A549 (cell line): ENCODE results near the gene RBM10. TPM values are rescaled to one million over a fixed set of nuclear protein-coding genes. Genes with fewer than 3 reads are reported as not detected.

Source experiments
- ATAC-seq, 2 experiments: fragments of 200-7000 bp in 1 of 2; fragments of >200 bp in 1 of 2; cut with Nextera tagmentation in 1 of 2; cut with Tn5 transposase in 1 of 2; 3 replicates each; pipeline versions ENCODE4 v1.8.0 to v1.9.1; 2018 to 2020; ENCODE audit warnings: mild to moderate bottlenecking in 1 of 2, moderate library complexity in 1 of 2
- CTCF ChIA-PET: fragments of 300-600 bp; sonication (Branson Sonifier 250); formaldehyde crosslinking; extraction: SDS; loops from one replicate; lab custom pipeline; 2021; ENCODE audit warnings: antibody characterized with exemption, inconsistent platforms; lab: Yijun Ruan, JAX
- POLR2A ChIA-PET: fragments of 350-600 bp; formaldehyde crosslinking; extraction: SDS; loops from one replicate; lab custom pipeline; 2021; ENCODE audit warnings: antibody characterized with exemption, inconsistent platforms; lab: Yijun Ruan, JAX
- DNase-seq, 2 experiments: peaks; one replicate each; pipeline versions ENCODE4 v3.0.0 to v3.0.0-alpha.2; 2011 to 2016; ENCODE audit warnings: low read depth in 1 of 2, low spot score in 1 of 2
- FAIRE-seq: peaks from 2 replicates; lab custom pipeline; 2011; peaks lifted over from hg19 to GRCh38; lab: Jason Lieb, UNC
- H3K27ac ChIP-seq, 2 experiments: fragments of >200 bp; sonication (Bioruptor Twin); formaldehyde crosslinking; 3 replicates each; pipeline ENCODE4 v1.5.1; 2016 to 2017
- H3K4me1 ChIP-seq: fragments of >200 bp; sonication (Bioruptor Twin); formaldehyde crosslinking; 3 replicates; pipeline ENCODE4 v1.6.1; 2016
- H3K4me2 ChIP-seq: fragments of >200 bp; sonication (Bioruptor Twin); formaldehyde crosslinking; 3 replicates; pipeline ENCODE4 v1.6.1; 2016
- H3K4me3 ChIP-seq: fragments of >200 bp; sonication (Bioruptor Twin); formaldehyde crosslinking; 3 replicates; pipeline ENCODE4 v1.5.1; 2016
- H3K9me3 ChIP-seq: fragments of >200 bp; sonication (Bioruptor Twin); formaldehyde crosslinking; 3 replicates; pipeline ENCODE4 v1.6.1; 2016
- FOSB ChIP-seq: fragments of 250-450 bp; sonication (Bioruptor Pico); IDR thresholded peaks from 2 replicates; pipeline ENCODE4 v1.5.0; 2020; ENCODE audit warnings: mild to moderate bottlenecking, moderate library complexity
- JUN ChIP-seq, 2 experiments: fragments of >200 bp; sonication (Bioruptor Twin); formaldehyde crosslinking; IDR thresholded peaks; 2 replicates in 1 of 2; 3 replicates in 1 of 2; pipeline ENCODE4 v1.6.1; 2016 to 2017
- KDM5A ChIP-seq: fragments of 200-600 bp; sonication (generic); IDR thresholded peaks from 2 replicates; pipeline ENCODE4 v1.6.1; 2016; ENCODE audit warnings: antibody characterized with exemption, mild to moderate bottlenecking
- MAFK ChIP-seq: fragments of 450-650 bp; IDR thresholded peaks from 2 replicates; pipeline ENCODE4 v1.6.1; 2014; ENCODE audit not compliant: partially characterized antibody
- MAZ ChIP-seq: fragments of 150-350 bp; IDR thresholded peaks from 2 replicates; pipeline ENCODE4 v1.6.1; 2014; ENCODE audit warnings: antibody characterized with exemption, low read depth, low read length, borderline replicate concordance
- NR3C1 ChIP-seq: fragments of >200 bp; sonication (Bioruptor Twin); formaldehyde crosslinking; IDR thresholded peaks from 3 replicates; pipeline ENCODE4 v1.6.1; 2017
- PHF8 ChIP-seq: fragments of 200-600 bp; sonication (generic); IDR thresholded peaks from 2 replicates; pipeline ENCODE4 v1.6.1; 2016; ENCODE audit warnings: low read depth, mild to moderate bottlenecking, antibody characterized with exemption, moderate library complexity, borderline replicate concordance
- POLR2A ChIP-seq: IDR thresholded peaks from 2 replicates; pipeline ENCODE4 v1.6.1; 2012; ENCODE audit warnings: mild to moderate bottlenecking, low read length
- POLR2AphosphoS2 ChIP-seq: conservative IDR thresholded peaks from 2 replicates; pipeline ENCODE4 v1.6.1; 2012; ENCODE audit warnings: low read length, improper control_type of control experiment, inconsistent platforms
- RAD21 ChIP-seq, 2 experiments: fragments of >200 bp in 1 of 2; sonication (Bioruptor Twin) in 1 of 2; formaldehyde crosslinking in 1 of 2; IDR thresholded peaks in 1 of 2; conservative IDR thresholded peaks in 1 of 2; 2 replicates in 1 of 2; 3 replicates in 1 of 2; pipeline ENCODE4 v1.6.1; 2012 to 2018; ENCODE audit warnings: inconsistent platforms in 1 of 2
- RCOR1 ChIP-seq: fragments of 150-350 bp; IDR thresholded peaks from 2 replicates; pipeline ENCODE4 v1.6.1; 2014; ENCODE audit warnings: antibody characterized with exemption, low read length, low read depth
- SMC3 ChIP-seq: fragments of >200 bp; sonication (Bioruptor Twin); formaldehyde crosslinking; IDR thresholded peaks from 3 replicates; pipeline ENCODE4 v1.6.1; 2018; ENCODE audit warnings: inconsistent platforms
- SREBF2 ChIP-seq: fragments of 450-650 bp; IDR thresholded peaks from 2 replicates; pipeline ENCODE4 v1.6.1; 2014; ENCODE audit warnings: mild to moderate bottlenecking, moderate library complexity
- TP53 ChIP-seq: fragments of 250-450 bp; sonication (Bioruptor Pico); IDR thresholded peaks from 2 replicates; pipeline ENCODE4 v1.5.0; 2021; ENCODE audit warnings: mild to moderate bottlenecking, moderate library complexity
- ZNF302 ChIP-seq: fragments of 250-450 bp; sonication (Bioruptor Pico); IDR thresholded peaks from 2 replicates; pipeline ENCODE4 v1.9.0; 2021; ENCODE audit warnings: inconsistent platforms, mild to moderate bottlenecking, moderate library complexity
- WGBS: methylation state at CpG from one replicate; pipeline ENCODE4 v1.1.6; 2017; ENCODE audit errors: missing lambda C conversion rate; 5-methylcytosine and 5-hydroxymethylcytosine counted together
- polyA plus RNA-seq, 4 experiments: library from polyadenylated mRNA; depleted of rRNA in 3 of 4; stranded (reverse); fragments of >200 nt; fragmentation: RNase III in 1 of 4; extraction: RNeasy Plus Mini Kit Qiagen cat#74134 plus additional on column Dnase treatment in 1 of 4; gene quantifications; 2 replicates in 3 of 4; 3 replicates in 1 of 4; pipeline ENCODE4 v1.2.3, GENCODE V29; 2011 to 2017
- TF ChIP-seq, protein P1 (sequence below): IDR thresholded peaks from 2 replicates; pipeline ENCODE4 v1.6.1; 2012; ENCODE audit warnings: low read depth, borderline replicate concordance
- TF ChIP-seq, protein P2 (sequence below): IDR thresholded peaks from 2 replicates; pipeline ENCODE4 v1.6.1; 2012
- TF ChIP-seq, protein P3 (sequence below): fragments of 450-650 bp; IDR thresholded peaks from 2 replicates; pipeline ENCODE4 v1.6.1; 2014; ENCODE audit warnings: antibody characterized with exemption

Gene RBM10
- polyA plus RNA-seq, 2 of the 4 experiments (the other 2 are of a cell fraction) = 21.1 to 29.8 TPM

GRCh38 chrX:47212381-47213293, 67.6 kb downstream of the RBM10 start (continued):
- TF ChIP-seq, protein P1, sequence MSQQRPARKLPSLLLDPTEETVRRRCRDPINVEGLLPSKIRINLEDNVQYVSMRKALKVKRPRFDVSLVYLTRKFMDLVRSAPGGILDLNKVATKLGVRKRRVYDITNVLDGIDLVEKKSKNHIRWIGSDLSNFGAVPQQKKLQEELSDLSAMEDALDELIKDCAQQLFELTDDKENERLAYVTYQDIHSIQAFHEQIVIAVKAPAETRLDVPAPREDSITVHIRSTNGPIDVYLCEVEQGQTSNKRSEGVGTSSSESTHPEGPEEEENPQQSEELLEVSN = no peak
- no peak for TF ChIP-seq FOSB
- TF ChIP-seq, all 56 proteins: peak for 0

GRCh38 chrX:47214435-47215077, 69.5 kb downstream of the RBM10 start:
- TF ChIP-seq PHF8 (no peak), NR3C1 (no peak), POLR2AphosphoS2 (no peak), SMC3 (no peak), JUN (IDR thresholded peaks at IDR 0.05) (no peak), RCOR1 (no peak), RAD21 (conservative IDR thresholded peaks at IDR 0.05 in 1 of 2, IDR thresholded peaks at IDR 0.05 in 1 of 2) (no peak), ZNF302 (no peak), MAFK (no peak), SREBF2 (no peak), TP53 (CRISPR knock-in tag) (no peak), KDM5A (no peak), POLR2A (no peak)
- TF ChIP-seq, protein P2, sequence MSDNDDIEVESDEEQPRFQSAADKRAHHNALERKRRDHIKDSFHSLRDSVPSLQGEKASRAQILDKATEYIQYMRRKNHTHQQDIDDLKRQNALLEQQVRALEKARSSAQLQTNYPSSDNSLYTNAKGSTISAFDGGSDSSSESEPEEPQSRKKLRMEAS = no peak
- FAIRE-seq (no peak), DNase-seq (no peak), ATAC-seq (no peak)
- H3K4me3 ChIP-seq = no peak overlapping the region
- CTCF ChIA-PET = no interaction called here
- WGBS = 91% methylated on average over 19 of the region's 20 CpGs
- H3K9me3 ChIP-seq = no peaks in the 10 kb centered on the region
- POLR2A ChIA-PET = no interaction called here
- no peak overlapping the region for H3K27ac ChIP-seq
- peaks cover 12% of the 10 kb centered on the region for H3K4me1 ChIP-seq
- H3K4me2 ChIP-seq = no peak overlapping the region

GRCh38 chrX:47215291-47215900, 70.4 kb downstream of the RBM10 start:
- TF ChIP-seq MAZ = no peak
- TF ChIP-seq, protein P3, sequence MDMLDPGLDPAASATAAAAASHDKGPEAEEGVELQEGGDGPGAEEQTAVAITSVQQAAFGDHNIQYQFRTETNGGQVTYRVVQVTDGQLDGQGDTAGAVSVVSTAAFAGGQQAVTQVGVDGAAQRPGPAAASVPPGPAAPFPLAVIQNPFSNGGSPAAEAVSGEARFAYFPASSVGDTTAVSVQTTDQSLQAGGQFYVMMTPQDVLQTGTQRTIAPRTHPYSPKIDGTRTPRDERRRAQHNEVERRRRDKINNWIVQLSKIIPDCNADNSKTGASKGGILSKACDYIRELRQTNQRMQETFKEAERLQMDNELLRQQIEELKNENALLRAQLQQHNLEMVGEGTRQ = no peak
- ATAC-seq (no peak), DNase-seq (no peak), FAIRE-seq (no peak)
- Histone ChIP-seq H3K4me3 (no peak overlapping the region), H3K9me3 (no peaks in the 10 kb centered on the region), H3K4me1 (peaks cover 18% of the 10 kb centered on the region), H3K4me2 (no peak overlapping the region), H3K27ac (no peak overlapping the region)
- POLR2A ChIA-PET = no interaction called here
- CTCF ChIA-PET = no interaction called here
- 83% methylated on average over 7 of the region's 12 CpGs for WGBS
